Activated CD4-positive, alpha-beta T cell treated with anti-CD3 and anti-CD28 coated beads, Interleukin-2, amount 10 ng/mL, durations not matched to agents 7 days and 5 days (primary cell): Measurements from ENCODE around the gene CIAO3. TPM values are rescaled to one million over a fixed set of nuclear protein-coding genes. Genes with fewer than 3 reads are reported as not detected.
"Not testable (repeated sequence)": the region's sequence is repeated elsewhere in the genome, so short reads cannot be mapped to it uniquely, and the experiment has no call there.

ENCODE experiments used
- CTCF ChIA-PET: fragments of 350-600 bp; sonication (Branson Sonifier 250); formaldehyde crosslinking; loops from one replicate; lab custom pipeline; 2021; ENCODE audit warnings: antibody characterized with exemption; lab: Charles Lee
- POLR2A ChIA-PET: fragments of 350-600 bp; sonication (Branson Sonifier 250); formaldehyde crosslinking; loops from one replicate; lab custom pipeline; 2021; ENCODE audit warnings: antibody characterized with exemption; lab: Charles Lee
- DNase-seq: peaks from one replicate; pipeline ENCODE4 v3.0.0-alpha.2; 2020
- H3K27ac Mint-ChIP-seq: one replicate; pipeline ENCODE4 v1.8.0; 2021; ENCODE audit warnings: mild to moderate bottlenecking, moderate library complexity, mixed read lengths
- H3K27me3 Mint-ChIP-seq: one replicate; pipeline ENCODE4 v1.8.0; 2021; ENCODE audit warnings: mixed read lengths
- H3K36me3 Mint-ChIP-seq: one replicate; pipeline ENCODE4 v1.8.0; 2021; ENCODE audit warnings: low read depth, mixed read lengths
- H3K4me1 Mint-ChIP-seq: one replicate; pipeline ENCODE4 v1.8.0; 2021; ENCODE audit warnings: mixed read lengths
- H3K4me3 Mint-ChIP-seq: one replicate; pipeline ENCODE4 v1.8.0; 2021; ENCODE audit warnings: mild to moderate bottlenecking, moderate library complexity, mixed read lengths
- H3K9me3 Mint-ChIP-seq: one replicate; pipeline ENCODE4 v1.8.0; 2021; ENCODE audit warnings: mixed read lengths
- total RNA-seq, 2 experiments: library from RNA; stranded (reverse); gene quantifications; one replicate each; pipeline ENCODE4 v1.2.3, GENCODE V29; 2021

The CIAO3 gene
- total RNA-seq, 2 experiments from 2014 or later: 39.5 to 39.9 TPM

DNA sequence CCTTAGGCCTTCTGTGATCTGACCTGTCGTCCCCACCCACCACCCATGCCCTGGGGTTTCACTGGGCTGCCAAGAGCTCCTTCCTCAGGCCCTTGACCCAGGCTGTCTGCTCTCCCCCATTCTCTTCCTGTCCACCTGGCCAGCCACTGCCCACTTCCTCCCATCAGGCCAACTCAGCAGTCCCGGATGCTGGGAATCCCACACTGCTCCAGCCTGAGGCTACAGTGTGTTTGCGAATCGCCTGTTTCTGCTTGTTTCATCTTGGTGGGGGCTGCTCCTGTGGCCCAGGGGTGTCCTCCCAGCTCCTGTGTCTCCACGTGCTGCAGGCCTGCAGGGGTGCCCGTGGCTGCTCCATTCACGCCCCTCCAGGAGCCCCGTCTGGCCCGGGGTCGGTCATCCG is 26.7 kb downstream of the CIAO3 start:
- ChIA-PET CTCF (interaction anchor here (0.8 to 2.3 kb wide), 5 partner anchors 8 to 71 kb away, joined by 3 to 12 read pairs (median 3); partner anchors contain the start of genes CIAO3 and WDR24), POLR2A (no interaction called here)
- Mint-ChIP-seq H3K27me3 (peaks cover 30% of the 10 kb centered on the region), H3K4me1 (peaks cover 8% of the 10 kb centered on the region), H3K9me3 (no peaks in the 10 kb centered on the region), H3K36me3 (no peaks in the 10 kb centered on the region), H3K4me3 (no peak overlapping the region), H3K27ac (no peak overlapping the region)
- DNase-seq: no peak

GRCh38 chr16:712740-713250 is 28.0 kb downstream of the CIAO3 start:
- peak; percentile 56 for DNase-seq
- CTCF ChIA-PET: interaction anchor here (0.9 to 2.3 kb wide), 15 partner anchors 8 to 390 kb away, joined by 3 to 12 read pairs (median 4); partner anchors contain the start of genes ANTKMT, CCDC78, CHTF18 and CIAO3
- H3K9me3 Mint-ChIP-seq, H3K4me3 Mint-ChIP-seq, H3K36me3 Mint-ChIP-seq, H3K4me1 Mint-ChIP-seq, POLR2A ChIA-PET, H3K27ac Mint-ChIP-seq: not testable (repeated sequence)
- peaks cover 37% of the 10 kb centered on the region for H3K27me3 Mint-ChIP-seq

GRCh38 chr16:711548-712320 is 29.1 kb downstream of the CIAO3 start:
- CTCF ChIA-PET: interaction anchor here (0.9 to 2.3 kb wide), 16 partner anchors 8 to 392 kb away, joined by 3 to 12 read pairs (median 4); partner anchors contain the start of genes ANTKMT, CCDC78, CHTF18 and CIAO3
- Mint-ChIP-seq H3K36me3 (no peaks in the 10 kb centered on the region), H3K27ac (no peak overlapping the region), H3K4me1 (peaks cover 8% of the 10 kb centered on the region), H3K27me3 (peaks cover 45% of the 10 kb centered on the region), H3K9me3 (no peaks in the 10 kb centered on the region), H3K4me3 (no peak overlapping the region)
- POLR2A ChIA-PET: interaction anchor here (0.6 kb wide), 1 partner anchor 805 kb away, joined by 3 read pairs; no protein-coding TSS in a partner anchor
- DNase-seq: peak; percentile 78

GRCh38 chr16:711084-711483 is 29.7 kb downstream of the CIAO3 start:
- ChIA-PET CTCF (interaction anchor here (1.0 to 1.4 kb wide), 3 partner anchors 17 to 74 kb away, joined by 3 to 5 read pairs (median 4); partner anchors contain the start of gene CIAO3), POLR2A (interaction anchor here (0.6 kb wide), 1 partner anchor 805 kb away, joined by 3 read pairs; no protein-coding TSS in a partner anchor)
- no peaks in the 10 kb centered on the region for H3K36me3 Mint-ChIP-seq
- no peak for DNase-seq
- peaks cover 47% of the 10 kb centered on the region for H3K27me3 Mint-ChIP-seq
- H3K4me1 Mint-ChIP-seq: peaks cover 8% of the 10 kb centered on the region
- no peak overlapping the region for H3K27ac Mint-ChIP-seq
- H3K4me3 Mint-ChIP-seq: no peak overlapping the region
- H3K9me3 Mint-ChIP-seq: no peaks in the 10 kb centered on the region

- Mint-ChIP-seq H3K4me1 (peaks cover 8% of the 10 kb centered on the region), H3K27me3 (peaks cover 44% of the 10 kb centered on the region), H3K4me3 (no peak overlapping the region), H3K36me3 (no peaks in the 10 kb centered on the region), H3K9me3 (no peaks in the 10 kb centered on the region), H3K27ac (no peak overlapping the region)
- no peak for DNase-seq
- POLR2A ChIA-PET: interaction anchor here (0.6 kb wide), 1 partner anchor 806 kb away, joined by 3 read pairs; no protein-coding TSS in a partner anchor
- CTCF ChIA-PET: interaction anchor here (1.0 to 1.4 kb wide), 4 partner anchors 15 to 74 kb away, joined by 3 to 5 read pairs (median 4); partner anchors contain the start of gene CIAO3
Observed at GRCh38 chr16:710500-711075, 30.2 kb downstream of the CIAO3 start.

DNA sequence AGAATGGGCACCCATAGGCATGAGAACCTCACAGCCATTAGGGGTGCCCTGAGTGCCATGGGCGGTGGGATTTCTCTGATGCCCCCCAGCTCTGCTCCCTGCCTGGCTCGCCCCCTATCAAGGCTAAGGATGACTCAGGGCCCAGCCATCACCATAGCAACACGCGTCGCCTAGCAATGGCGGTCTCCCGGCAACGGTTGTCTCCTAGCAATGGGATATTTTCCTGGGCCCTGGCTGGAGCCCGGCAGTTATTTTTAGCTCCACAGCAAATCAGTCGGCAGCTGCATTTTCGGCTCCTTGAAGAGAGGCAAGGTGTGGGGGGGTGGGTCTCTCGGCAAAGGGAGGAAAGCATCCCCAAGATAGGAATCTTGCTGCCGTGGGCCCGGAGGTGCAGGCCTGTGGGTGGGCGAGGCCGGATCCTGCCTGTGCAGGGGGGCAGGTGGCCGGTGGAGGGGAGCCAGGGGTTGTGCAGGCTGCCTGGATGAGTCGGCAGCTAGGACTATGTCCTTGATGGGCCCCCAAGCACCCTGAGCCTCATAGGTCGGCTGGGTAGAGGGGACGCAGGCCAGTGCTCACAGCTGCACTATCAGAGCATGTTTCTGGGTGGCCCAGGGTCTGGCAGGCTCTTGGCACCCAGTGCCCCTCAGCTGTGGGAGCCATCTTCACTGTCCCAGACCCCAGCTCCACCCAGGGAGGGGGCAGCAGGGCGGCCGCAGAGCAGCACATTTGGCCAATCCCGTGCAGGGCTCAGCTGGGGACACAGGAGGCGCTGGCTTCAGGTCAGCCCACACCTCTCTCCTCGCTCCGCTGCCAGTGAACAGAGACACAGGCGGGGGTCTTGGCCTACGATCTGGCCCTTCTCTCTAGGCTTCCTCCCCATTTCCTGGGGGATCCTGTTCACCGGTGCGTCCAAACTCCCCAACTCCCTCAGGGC is 31.0 kb downstream of the CIAO3 start:
- H3K27me3 Mint-ChIP-seq: peaks cover 44% of the 10 kb centered on the region
- DNase-seq: no peak
- no peaks in the 10 kb centered on the region for H3K9me3 Mint-ChIP-seq
- POLR2A ChIA-PET: no interaction called here
- no peaks in the 10 kb centered on the region for H3K36me3 Mint-ChIP-seq
- H3K4me3 Mint-ChIP-seq: no peak overlapping the region
- CTCF ChIA-PET: interaction anchor here (0.6 to 1.4 kb wide), 4 partner anchors 14 to 743 kb away, joined by 3 to 4 read pairs (median 4); partner anchors contain the start of gene CIAO3
- H3K4me1 Mint-ChIP-seq: peaks cover 8% of the 10 kb centered on the region
- H3K27ac Mint-ChIP-seq: no peak overlapping the region

GRCh38 chr16:708959-709358 is 31.8 kb downstream of the CIAO3 start:
- CTCF ChIA-PET: no interaction called here
- Mint-ChIP-seq H3K9me3 (no peaks in the 10 kb centered on the region), H3K4me1 (peaks cover 6% of the 10 kb centered on the region), H3K4me3 (no peak overlapping the region), H3K36me3 (no peaks in the 10 kb centered on the region), H3K27ac (no peak overlapping the region), H3K27me3 (peaks cover 46% of the 10 kb centered on the region)
- no peak for DNase-seq
- POLR2A ChIA-PET: no interaction called here

DNA sequence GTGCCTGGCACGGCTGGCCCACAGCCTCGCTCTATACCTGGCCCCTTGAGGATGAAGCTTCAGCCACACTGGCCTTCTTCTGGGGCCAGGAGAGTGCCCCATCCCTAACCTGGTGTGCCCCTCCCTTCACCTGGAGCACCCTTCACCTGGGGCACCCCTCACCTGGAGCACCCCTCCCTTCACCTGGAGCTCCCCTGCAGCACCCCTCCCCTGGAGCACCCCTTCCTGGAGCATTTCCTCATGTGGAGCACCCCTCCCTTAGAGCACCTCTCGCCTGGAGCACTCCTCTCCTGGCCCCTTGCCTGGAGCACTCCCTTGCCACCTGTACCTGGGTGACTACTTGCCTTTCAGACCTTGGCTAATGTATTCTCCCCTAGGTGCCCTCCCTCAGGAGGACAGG is 32.8 kb downstream of the CIAO3 start:
- ChIA-PET POLR2A (no interaction called here), CTCF (no interaction called here)
- no peak overlapping the region for H3K27ac Mint-ChIP-seq
- H3K9me3 Mint-ChIP-seq: no peaks in the 10 kb centered on the region
- H3K4me1 Mint-ChIP-seq: peaks cover 5% of the 10 kb centered on the region
- no peaks in the 10 kb centered on the region for H3K36me3 Mint-ChIP-seq
- H3K27me3 Mint-ChIP-seq: peaks cover 46% of the 10 kb centered on the region
- no peak overlapping the region for H3K4me3 Mint-ChIP-seq
- no peak for DNase-seq

DNA sequence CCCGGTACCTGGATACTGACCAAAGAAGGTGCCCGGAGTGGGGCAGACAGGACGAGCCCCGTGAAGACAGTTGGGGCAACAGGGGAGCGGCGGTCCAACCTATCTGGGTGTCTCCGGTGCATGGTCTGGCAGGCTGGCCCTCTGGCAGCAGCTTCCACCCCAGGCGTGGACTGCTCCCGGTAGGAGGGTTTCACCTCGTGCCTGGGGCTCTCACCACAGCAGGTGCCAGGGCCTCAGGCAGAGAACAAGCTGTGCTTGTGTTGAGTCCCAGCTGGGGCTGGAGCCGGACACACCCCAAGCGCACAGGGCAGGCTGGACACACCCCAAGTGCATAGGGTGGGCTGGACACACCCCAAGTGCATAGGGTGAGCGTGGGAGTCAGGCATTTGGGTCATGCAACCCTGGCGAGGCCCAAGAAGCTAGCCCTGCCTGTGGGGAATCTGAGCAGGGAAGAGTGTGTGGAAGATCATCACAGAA is 33.7 kb downstream of the CIAO3 start:
- Mint-ChIP-seq H3K36me3 (no peaks in the 10 kb centered on the region), H3K27me3 (peaks cover 49% of the 10 kb centered on the region), H3K9me3 (no peaks in the 10 kb centered on the region), H3K27ac (no peak overlapping the region), H3K4me3 (no peak overlapping the region), H3K4me1 (peaks cover 2% of the 10 kb centered on the region)
- DNase-seq: no peak
- CTCF ChIA-PET: no interaction called here
- POLR2A ChIA-PET: interaction anchor here (0.6 to 0.8 kb wide), 2 partner anchors 81 to 998 kb away, joined by 3 to 4 read pairs; partner anchors contain the start of genes CHTF18 and RPUSD1

GRCh38 chr16:706189-707061 is 34.4 kb downstream of the CIAO3 start:
- CTCF ChIA-PET: no interaction called here
- Mint-ChIP-seq H3K4me3 (no peak overlapping the region), H3K36me3 (no peaks in the 10 kb centered on the region), H3K27ac (peak overlapping the region; percentile 31), H3K27me3 (peaks cover 51% of the 10 kb centered on the region), H3K9me3 (no peaks in the 10 kb centered on the region), H3K4me1 (peaks cover 2% of the 10 kb centered on the region)
- DNase-seq: no peak
- POLR2A ChIA-PET: interaction anchor here (0.6 to 0.8 kb wide), 2 partner anchors 82 to 999 kb away, joined by 3 to 4 read pairs; partner anchors contain the start of genes CHTF18 and RPUSD1
